Sigmoid colon (tissue), 3 donors: ENCODE data around the gene MRPL9.

ENCODE experiments used
- POLR2A ChIP-seq, 2 donors: fragments of 450-650 bp; IDR thresholded peaks; one replicate each; pipeline ENCODE4 v1.6.1; 2016; ENCODE audit warnings: antibody characterized with exemption in 2 of 2, mild to moderate bottlenecking in 2 of 2, moderate library complexity in 2 of 2
- TF ChIP-seq, protein P1 (sequence below), 4 experiments: fragments of 450-650 bp in 3 of 4; fragments of 200-600 bp in 1 of 4; IDR thresholded peaks; one replicate each; pipeline ENCODE4 v1.5.1; 2016 to 2019; ENCODE audit warnings: antibody characterized with exemption in 4 of 4, mild to moderate bottlenecking in 3 of 4, moderate library complexity in 2 of 4

DNA sequence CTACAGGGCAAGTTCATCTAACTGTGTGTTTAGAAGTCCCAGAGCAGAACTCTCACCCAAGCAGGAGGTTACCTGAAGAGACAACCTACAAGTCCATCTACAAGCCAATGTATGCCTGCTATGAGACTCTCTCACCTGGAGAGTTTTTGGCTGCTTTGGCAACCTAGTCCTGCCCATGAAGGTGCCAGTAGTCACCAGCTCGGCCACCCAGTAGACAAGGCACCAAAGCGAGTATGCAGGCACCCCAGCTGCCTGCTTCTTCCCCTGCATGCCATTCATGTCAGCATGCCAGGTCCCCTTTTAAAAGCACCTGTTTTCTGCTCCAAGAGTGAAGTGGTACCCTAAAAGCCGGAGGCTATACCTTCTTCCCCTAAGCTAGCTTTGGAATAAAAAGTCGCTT lies 21.8 kb downstream of the MRPL9 start:
- TF ChIP-seq POLR2A (IDR thresholded peaks at IDR 0.05): no peak
- TF ChIP-seq, protein P1, sequence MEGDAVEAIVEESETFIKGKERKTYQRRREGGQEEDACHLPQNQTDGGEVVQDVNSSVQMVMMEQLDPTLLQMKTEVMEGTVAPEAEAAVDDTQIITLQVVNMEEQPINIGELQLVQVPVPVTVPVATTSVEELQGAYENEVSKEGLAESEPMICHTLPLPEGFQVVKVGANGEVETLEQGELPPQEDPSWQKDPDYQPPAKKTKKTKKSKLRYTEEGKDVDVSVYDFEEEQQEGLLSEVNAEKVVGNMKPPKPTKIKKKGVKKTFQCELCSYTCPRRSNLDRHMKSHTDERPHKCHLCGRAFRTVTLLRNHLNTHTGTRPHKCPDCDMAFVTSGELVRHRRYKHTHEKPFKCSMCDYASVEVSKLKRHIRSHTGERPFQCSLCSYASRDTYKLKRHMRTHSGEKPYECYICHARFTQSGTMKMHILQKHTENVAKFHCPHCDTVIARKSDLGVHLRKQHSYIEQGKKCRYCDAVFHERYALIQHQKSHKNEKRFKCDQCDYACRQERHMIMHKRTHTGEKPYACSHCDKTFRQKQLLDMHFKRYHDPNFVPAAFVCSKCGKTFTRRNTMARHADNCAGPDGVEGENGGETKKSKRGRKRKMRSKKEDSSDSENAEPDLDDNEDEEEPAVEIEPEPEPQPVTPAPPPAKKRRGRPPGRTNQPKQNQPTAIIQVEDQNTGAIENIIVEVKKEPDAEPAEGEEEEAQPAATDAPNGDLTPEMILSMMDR (IDR thresholded peaks at IDR 0.05): no peak
